Upper lobe of right lung (tissue), 1 donor: ENCODE results near the gene ABCC6. TPM values are rescaled to one million over a fixed set of nuclear protein-coding genes. Genes with fewer than 3 reads are reported as not detected.

ENCODE experiments used
- ATAC-seq: fragments of 200-7000 bp; cut with Tn5 transposase; one replicate; pipeline ENCODE4 v1.9.1; 2020; ENCODE audit warnings: mild to moderate bottlenecking, moderate library complexity
- DNase-seq: peaks from one replicate; pipeline ENCODE4 v3.0.0-alpha.2; 2020
- H3K27ac ChIP-seq: fragments of 200-600 bp; one replicate; pipeline ENCODE4 v1.8.0; 2022
- H3K27me3 ChIP-seq: fragments of 200-600 bp; one replicate; pipeline ENCODE4 v1.8.0; 2022; ENCODE audit warnings: mild to moderate bottlenecking
- H3K36me3 ChIP-seq: fragments of 200-600 bp; one replicate; pipeline ENCODE4 v1.8.0; 2022
- H3K4me1 ChIP-seq: fragments of 200-600 bp; one replicate; pipeline ENCODE4 v1.8.0; 2022
- H3K4me3 ChIP-seq: fragments of 200-600 bp; one replicate; pipeline ENCODE4 v1.8.0; 2022; ENCODE audit warnings: mild to moderate bottlenecking
- H3K9me3 ChIP-seq: fragments of 200-600 bp; one replicate; pipeline ENCODE4 v1.8.0; 2022
- CTCF ChIP-seq: fragments of 200-600 bp; IDR thresholded peaks from one replicate; pipeline ENCODE4 v1.8.0; 2022; ENCODE audit warnings: antibody characterized with exemption
- intact Hi-C: fragments of 100-400 bp; cut with DNase I; formaldehyde crosslinking; loops from one replicate; pipeline ENCODE4 v1.11.0; 2022
- total RNA-seq: library from RNA; stranded (reverse); fragmentation: NEBNext Ultra II Directional; extraction: Animal tissue kit (Norgen Biotek cat#: 25700); gene quantifications from one replicate; pipeline ENCODE4 v1.2.1, GENCODE V29; 2021
- donor health status: DM: no; HTN: yes; CAD: no; lungs with severe emphysema.

Gene ABCC6
- total RNA-seq, 1 donor from 2014 or later: 42.5 TPM

GRCh38 chr16:16102738-16103137, 120.6 kb downstream of the ABCC6 start:
- Histone ChIP-seq H3K27me3 (no peaks in the 10 kb centered on the region), H3K4me3 (no peak overlapping the region), H3K27ac (no peak overlapping the region), H3K36me3 (peaks cover 43% of the 10 kb centered on the region), H3K9me3 (no peaks in the 10 kb centered on the region), H3K4me1 (peaks cover 14% of the 10 kb centered on the region)
- no peak for TF ChIP-seq CTCF
- DNase-seq: no peak
- no peak for ATAC-seq
- intact Hi-C loops: no loop called here

- TF ChIP-seq CTCF: no peak
- peak; percentile 23 for ATAC-seq
- no peaks in the 10 kb centered on the region for H3K27me3 ChIP-seq
- no peaks in the 10 kb centered on the region for H3K9me3 ChIP-seq
- no peak overlapping the region for H3K27ac ChIP-seq
- no peak for DNase-seq
- intact Hi-C loops: no loop called here
- peaks cover 18% of the 10 kb centered on the region for H3K4me1 ChIP-seq
- peaks cover 38% of the 10 kb centered on the region for H3K36me3 ChIP-seq
- no peak overlapping the region for H3K4me3 ChIP-seq
These were observed 121.7 kb downstream of the ABCC6 start for GRCh38 chr16:16101585-16101984.

GRCh38 chr16:16100631-16101030, 122.7 kb downstream of the ABCC6 start:
- ATAC-seq (no peak), DNase-seq (no peak)
- Histone ChIP-seq H3K27ac (no peak overlapping the region), H3K4me3 (no peak overlapping the region), H3K9me3 (no peaks in the 10 kb centered on the region), H3K4me1 (peaks cover 26% of the 10 kb centered on the region), H3K27me3 (no peaks in the 10 kb centered on the region), H3K36me3 (peaks cover 33% of the 10 kb centered on the region)
- intact Hi-C loops: no loop called here
- no peak for TF ChIP-seq CTCF

GRCh38 chr16:16099320-16099719, 124.0 kb downstream of the ABCC6 start:
- TF ChIP-seq CTCF: no peak
- DNase-seq (no peak), ATAC-seq (no peak)
- intact Hi-C loops: no loop called here
- Histone ChIP-seq H3K27me3 (no peaks in the 10 kb centered on the region), H3K36me3 (peaks cover 30% of the 10 kb centered on the region), H3K4me1 (peaks cover 26% of the 10 kb centered on the region), H3K9me3 (no peaks in the 10 kb centered on the region), H3K4me3 (no peak overlapping the region), H3K27ac (no peak overlapping the region)

Other genes starting within 250 kb of the ABCC6 start
- 47.3 TPM for gene NOMO3, start 9.0 kb upstream of the ABCC6 start, total RNA-seq
- gene NPIPA7, start 155.6 kb upstream of the ABCC6 start, total RNA-seq: 7.7 TPM